GM21717 (cell line): Measurements from ENCODE around the gene SPTSSA.
"Not testable (repeated sequence)": the region's sequence is repeated elsewhere in the genome, so short reads cannot be mapped to it uniquely, and the experiment has no call there.

Experiments used
- ATAC-seq: cut with Tn5 transposase; IDR thresholded peaks from one replicate; pipeline ENCODE4 v1.9.1; 2021; ENCODE audit warnings: mild to moderate bottlenecking, moderate library complexity; ENCODE audit not compliant: unreplicated experiment

Gene SPTSSA

GRCh38 chr14:34428102-34428466 lies 34.0 kb downstream of the SPTSSA start:
- not testable (repeated sequence) for ATAC-seq

- no peak for ATAC-seq
Measured at GRCh38 chr14:34426313-34427295, 35.4 kb downstream of the SPTSSA start.

DNA sequence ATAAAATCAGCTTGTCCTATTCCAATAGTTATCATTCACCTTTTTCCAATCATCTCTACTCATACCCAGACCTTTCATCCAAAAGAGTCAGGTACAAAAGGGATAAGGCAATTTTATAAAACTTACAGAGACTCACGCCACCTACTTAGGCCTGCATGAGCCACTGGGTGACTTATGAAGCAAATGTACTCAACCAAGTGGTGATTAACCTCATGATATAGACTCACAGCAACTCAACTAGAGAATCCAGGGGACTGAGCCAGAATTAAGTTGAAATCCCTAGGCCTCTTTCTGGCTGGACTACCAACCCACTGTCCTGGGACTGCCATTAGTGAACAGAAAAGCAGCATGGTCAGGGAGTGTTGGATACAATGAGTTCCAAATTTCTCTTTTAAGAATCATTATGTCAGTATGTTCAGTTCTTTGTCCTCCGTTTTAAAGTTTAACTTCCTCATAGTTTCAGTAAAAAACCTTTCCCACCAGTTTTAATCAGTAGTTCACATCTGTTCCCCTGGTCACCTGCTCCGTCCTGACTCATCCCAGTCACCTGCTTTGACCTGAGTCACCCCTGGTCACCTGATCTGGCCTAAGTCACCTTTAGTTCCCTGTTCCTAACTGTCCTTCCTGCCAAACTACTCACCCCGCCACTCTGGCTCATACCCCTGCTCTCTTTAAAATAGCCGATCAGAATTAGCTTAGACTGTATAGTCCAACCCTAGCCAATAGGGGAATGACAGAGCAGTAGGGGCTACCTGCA lies 36.8 kb downstream of the SPTSSA start:
- no peak for ATAC-seq

DNA sequence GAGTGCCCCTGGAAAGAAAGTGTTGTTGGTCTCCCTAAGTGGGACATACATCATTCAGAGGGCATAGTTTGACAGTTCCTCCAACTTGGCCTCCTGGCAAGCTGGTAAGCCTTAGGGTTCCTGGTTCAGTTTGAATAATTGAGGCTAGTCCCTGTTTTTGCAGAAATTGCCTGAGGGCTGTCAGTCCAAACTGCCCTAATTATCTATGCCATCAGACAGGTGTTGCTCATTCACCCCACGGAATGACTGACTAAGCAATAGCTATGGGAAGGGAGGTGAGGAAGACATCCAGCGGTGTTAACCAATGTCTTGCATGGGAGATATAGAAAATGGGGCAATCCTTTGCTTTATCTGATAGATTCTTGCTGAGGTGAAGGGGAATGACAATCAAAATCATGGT lies 37.6 kb downstream of the SPTSSA start:
- no peak for ATAC-seq

- ATAC-seq, result no peak
Measured at GRCh38 chr14:34423445-34423844, 38.6 kb downstream of the SPTSSA start.

DNA sequence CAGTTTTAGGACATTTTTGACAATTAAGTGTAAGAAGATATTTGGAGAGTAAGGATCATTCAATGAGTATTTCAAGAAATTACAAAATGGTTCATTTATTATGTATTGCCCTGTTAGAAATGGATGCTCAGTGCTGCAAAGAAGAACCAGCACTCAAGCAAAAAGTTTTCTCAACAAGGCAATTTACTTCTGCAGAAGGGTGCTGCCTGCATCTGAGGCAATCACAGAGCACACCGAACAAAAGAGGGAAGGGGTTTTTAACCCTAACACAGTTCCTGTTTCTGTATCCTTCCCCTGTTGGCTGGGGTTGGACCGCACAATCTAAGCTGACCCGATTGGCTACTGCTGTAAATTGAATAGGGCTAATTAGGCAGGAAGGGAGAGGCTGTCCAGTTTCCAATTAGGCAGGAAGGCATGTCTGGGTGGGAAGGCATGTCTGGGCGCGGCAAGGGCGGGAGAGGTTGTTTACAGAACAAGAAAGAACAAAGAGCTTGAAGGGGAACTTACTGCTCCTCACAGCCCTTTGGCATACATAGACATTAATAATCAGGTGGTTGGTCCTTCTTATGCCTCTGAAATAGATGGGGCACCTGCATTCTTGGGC lies 41.4 kb downstream of the SPTSSA start:
- no peak for ATAC-seq

DNA sequence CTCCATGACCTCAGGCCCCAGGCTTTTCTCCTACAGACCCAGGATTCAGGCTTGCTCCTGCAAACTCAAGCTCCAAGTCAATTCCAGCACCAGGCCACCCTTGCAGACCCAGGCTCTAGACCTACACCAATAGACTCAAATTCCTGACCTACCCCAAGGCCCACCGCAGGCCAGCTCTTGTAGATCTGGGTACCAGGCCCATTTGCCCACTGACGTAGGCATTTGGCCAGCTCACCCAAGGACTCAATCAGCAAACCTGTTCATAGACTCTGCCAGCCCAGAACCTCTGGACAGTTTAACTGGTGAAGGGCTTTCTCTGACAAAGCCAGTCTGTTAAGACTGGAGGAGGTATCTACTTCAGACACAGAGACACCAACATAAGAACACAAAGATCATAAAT lies 52.3 kb downstream of the SPTSSA start:
- ATAC-seq, result no peak

DNA sequence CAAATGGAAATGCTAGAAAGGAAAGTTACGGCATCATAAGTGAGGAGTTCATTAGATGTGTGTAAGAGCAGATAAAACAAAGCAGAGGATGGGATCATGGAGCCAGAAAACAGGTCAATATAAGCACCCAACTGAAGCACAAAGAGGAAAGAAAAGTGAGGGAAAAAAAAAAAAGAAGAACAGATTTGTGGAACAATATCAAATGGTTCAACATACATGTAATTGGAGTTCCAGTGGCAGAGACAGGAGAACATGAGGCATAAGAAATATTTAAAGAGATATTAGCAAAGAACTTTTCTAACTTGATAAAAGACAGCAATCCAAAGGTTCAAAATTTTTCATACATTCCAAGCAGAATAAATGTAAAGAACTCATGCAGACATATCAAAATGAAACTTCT lies 54.1 kb downstream of the SPTSSA start:
- no peak for ATAC-seq

DNA sequence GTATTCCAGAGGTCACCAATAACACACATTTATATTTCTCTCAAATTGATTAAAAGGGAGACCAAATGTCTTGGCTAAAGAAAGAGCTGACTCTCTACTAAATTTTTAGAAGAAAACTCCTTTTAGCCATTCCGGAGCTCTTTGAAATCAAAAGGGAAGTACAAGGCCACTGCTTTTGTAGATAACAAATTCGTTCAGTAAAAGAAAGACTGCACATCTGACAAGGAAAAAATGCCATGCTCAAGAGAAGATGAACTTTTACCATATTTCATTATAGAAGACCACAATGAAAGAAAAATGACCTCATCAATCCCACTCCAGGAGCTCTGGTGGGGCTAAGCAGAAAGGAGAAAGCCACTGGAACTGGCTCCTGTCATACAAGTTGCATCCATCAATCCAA lies 57.6 kb downstream of the SPTSSA start:
- ATAC-seq, result no peak

- no peak for ATAC-seq
Measured at GRCh38 chr14:34403646-34404045, 58.4 kb downstream of the SPTSSA start.

DNA sequence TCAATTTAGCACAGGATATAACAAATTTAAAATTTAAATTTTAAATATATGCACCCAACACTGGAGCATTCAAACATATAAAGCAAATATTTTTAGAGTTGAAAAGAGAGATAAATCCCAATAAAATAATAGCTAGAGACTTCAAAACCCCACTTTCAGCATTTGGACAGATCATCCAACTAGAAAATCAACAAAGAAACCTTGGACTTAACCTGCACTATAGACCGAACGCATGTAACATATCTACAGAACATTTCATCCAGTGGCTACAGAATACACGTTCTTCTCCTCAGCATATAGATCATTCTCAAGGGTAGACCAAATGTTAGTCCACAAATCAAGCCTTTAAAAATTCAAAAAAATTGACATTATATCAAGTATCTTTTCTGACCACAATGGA lies 64.0 kb downstream of the SPTSSA start:
- no peak for ATAC-seq

GRCh38 chr14:34387974-34388516 lies 74.0 kb downstream of the SPTSSA start:
- no peak for ATAC-seq

- ATAC-seq, result no peak
Measured at GRCh38 chr14:34386865-34387485, 75.1 kb downstream of the SPTSSA start.

DNA sequence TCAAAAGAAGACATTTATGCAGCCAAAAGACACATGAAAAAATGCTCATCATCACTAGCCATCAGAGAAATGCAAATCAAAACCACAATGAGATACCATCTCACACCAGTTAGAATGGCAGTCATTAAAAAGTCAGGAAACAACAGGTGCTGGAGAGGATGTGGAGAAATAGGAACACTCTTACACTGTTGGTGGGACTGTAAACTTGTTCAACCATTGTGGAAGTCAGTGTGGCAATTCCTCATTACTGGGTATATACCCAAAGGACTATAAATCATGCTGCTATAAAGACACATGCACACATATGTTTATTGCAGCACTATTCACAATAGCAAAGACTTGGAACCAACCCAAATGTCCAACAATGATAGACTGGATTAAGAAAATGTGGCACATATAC lies 76.2 kb downstream of the SPTSSA start:
- not testable (repeated sequence) for ATAC-seq

DNA sequence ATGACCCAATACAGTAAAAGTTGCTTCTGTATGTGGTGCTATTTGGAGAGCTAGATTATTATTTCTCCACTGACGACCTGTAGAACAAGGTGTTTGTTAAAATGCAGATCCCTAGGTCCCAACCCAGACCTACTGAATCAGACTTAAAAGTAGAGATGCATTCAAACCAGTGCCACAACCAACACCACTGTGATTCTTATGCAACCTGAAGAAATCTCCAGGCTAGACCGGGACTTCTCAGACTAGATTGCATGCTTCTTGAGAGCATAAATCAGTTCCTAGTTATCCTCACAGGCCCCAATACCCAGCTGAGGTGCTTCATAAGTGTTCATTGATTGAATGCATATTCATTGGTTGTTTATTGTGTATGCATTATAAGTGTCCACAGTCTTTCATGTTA lies 78.2 kb downstream of the SPTSSA start:
- no peak for ATAC-seq
